ENCODE measurements around the gene NT5C2.
"Not testable (repeated sequence)": the region's sequence is repeated elsewhere in the genome, so short reads cannot be mapped to it uniquely, and the experiment has no call there.

The NT5C2 gene

GRCh38 chr10:103215601-103216000 is 22.5 kb upstream of the NT5C2 start:
- no peak for DNase-seq
- Histone ChIP-seq H3K4me2 (ENCODE audit: low read depth, low read length) (no peak overlapping the region), H2AFZ (ENCODE audit: low read length) (no peak overlapping the region), H3K9me2 (replicated peaks; ENCODE audit: insufficient read depth, low read length) (no peaks in the 10 kb centered on the region), H3K79me2 (ENCODE audit: low read length) (no peaks in the 10 kb centered on the region), H3K4me1 (ENCODE audit: low read length) (no peaks in the 10 kb centered on the region), H3K4me3 (ENCODE audit: low read length) (no peak overlapping the region), H3F3A (ENCODE audit: insufficient read depth, low read length) (no peaks in the 10 kb centered on the region), H4K20me1 (ENCODE audit: insufficient read depth, low read length) (no peaks in the 10 kb centered on the region), H3K27ac (ENCODE audit: low read length) (no peak overlapping the region), H3K9me3 (replicated peaks; ENCODE audit: insufficient read depth, low read length) (no peaks in the 10 kb centered on the region), H3K36me3 (replicated peaks; ENCODE audit: insufficient read depth, low read length) (no peaks in the 10 kb centered on the region), H3K9ac (ENCODE audit: low read length) (no peak overlapping the region), H3K27me3 (replicated peaks; ENCODE audit: insufficient read depth, low read length) (no peaks in the 10 kb centered on the region)
- TF ChIP-seq EZH2phosphoT487 (IDR thresholded peaks at IDR 0.05; ENCODE audit: low read length) (no peak), EZH2 (optimal IDR thresholded peaks at IDR 0.05; ENCODE audit: low read depth, low read length) (no peak), CTCF (IDR thresholded peaks at IDR 0.05; ENCODE audit: low read length) (no peak)

GRCh38 chr10:103210262-103210661 is 17.2 kb upstream of the NT5C2 start:
- not testable (repeated sequence) for H3K9ac ChIP-seq (ENCODE audit: low read length); H3K9me2 ChIP-seq (replicated peaks; ENCODE audit: insufficient read depth, low read length); H4K20me1 ChIP-seq (ENCODE audit: insufficient read depth, low read length); H2AFZ ChIP-seq (ENCODE audit: low read length); H3F3A ChIP-seq (ENCODE audit: insufficient read depth, low read length); H3K4me3 ChIP-seq (ENCODE audit: low read length); H3K36me3 ChIP-seq (replicated peaks; ENCODE audit: insufficient read depth, low read length); H3K4me1 ChIP-seq (ENCODE audit: low read length); H3K9me3 ChIP-seq (replicated peaks; ENCODE audit: insufficient read depth, low read length); H3K79me2 ChIP-seq (ENCODE audit: low read length); DNase-seq; H3K4me2 ChIP-seq (ENCODE audit: low read depth, low read length); H3K27me3 ChIP-seq (replicated peaks; ENCODE audit: insufficient read depth, low read length); H3K27ac ChIP-seq (ENCODE audit: low read length)

- not testable (repeated sequence) for H3K9me2 ChIP-seq (replicated peaks; ENCODE audit: insufficient read depth, low read length); H3K4me2 ChIP-seq (ENCODE audit: low read depth, low read length); H3K27ac ChIP-seq (ENCODE audit: low read length); H3K36me3 ChIP-seq (replicated peaks; ENCODE audit: insufficient read depth, low read length); H3K4me3 ChIP-seq (ENCODE audit: low read length); H3K79me2 ChIP-seq (ENCODE audit: low read length); H4K20me1 ChIP-seq (ENCODE audit: insufficient read depth, low read length); H3F3A ChIP-seq (ENCODE audit: insufficient read depth, low read length); H3K9ac ChIP-seq (ENCODE audit: low read length); H2AFZ ChIP-seq (ENCODE audit: low read length); DNase-seq; H3K9me3 ChIP-seq (replicated peaks; ENCODE audit: insufficient read depth, low read length); H3K4me1 ChIP-seq (ENCODE audit: low read length); H3K27me3 ChIP-seq (replicated peaks; ENCODE audit: insufficient read depth, low read length)
Observed at GRCh38 chr10:103207643-103208042, 14.6 kb upstream of the NT5C2 start.

GRCh38 chr10:103207141-103207540 is 14.1 kb upstream of the NT5C2 start:
- no peaks in the 10 kb centered on the region for H3K9me3 ChIP-seq (replicated peaks; ENCODE audit: insufficient read depth, low read length)
- no peaks in the 10 kb centered on the region for H3K79me2 ChIP-seq (ENCODE audit: low read length)
- no peaks in the 10 kb centered on the region for H3F3A ChIP-seq (ENCODE audit: insufficient read depth, low read length)
- no peak for TF ChIP-seq EZH2 (optimal IDR thresholded peaks at IDR 0.05; ENCODE audit: low read depth, low read length)
- TF ChIP-seq CTCF (IDR thresholded peaks at IDR 0.05; ENCODE audit: low read length), result no peak
- TF ChIP-seq EZH2phosphoT487 (IDR thresholded peaks at IDR 0.05; ENCODE audit: low read length), result no peak
- no peaks in the 10 kb centered on the region for H3K36me3 ChIP-seq (replicated peaks; ENCODE audit: insufficient read depth, low read length)
- no peak for DNase-seq
- H3K9ac ChIP-seq (ENCODE audit: low read length), result no peak overlapping the region
- no peak overlapping the region for H2AFZ ChIP-seq (ENCODE audit: low read length)
- H3K4me3 ChIP-seq (ENCODE audit: low read length), result no peak overlapping the region
- H3K27me3 ChIP-seq (replicated peaks; ENCODE audit: insufficient read depth, low read length), result no peaks in the 10 kb centered on the region
- H3K9me2 ChIP-seq (replicated peaks; ENCODE audit: insufficient read depth, low read length), result no peaks in the 10 kb centered on the region
- H3K27ac ChIP-seq (ENCODE audit: low read length), result no peak overlapping the region
- H4K20me1 ChIP-seq (ENCODE audit: insufficient read depth, low read length), result no peaks in the 10 kb centered on the region
- H3K4me2 ChIP-seq (ENCODE audit: low read depth, low read length), result no peak overlapping the region
- no peaks in the 10 kb centered on the region for H3K4me1 ChIP-seq (ENCODE audit: low read length)

GRCh38 chr10:103206715-103207114 is 13.6 kb upstream of the NT5C2 start:
- not testable (repeated sequence) for H3K27me3 ChIP-seq (replicated peaks; ENCODE audit: insufficient read depth, low read length); H3K36me3 ChIP-seq (replicated peaks; ENCODE audit: insufficient read depth, low read length); H2AFZ ChIP-seq (ENCODE audit: low read length); H3K9me2 ChIP-seq (replicated peaks; ENCODE audit: insufficient read depth, low read length); H3K4me1 ChIP-seq (ENCODE audit: low read length); H3K4me3 ChIP-seq (ENCODE audit: low read length); H3K79me2 ChIP-seq (ENCODE audit: low read length); H3K27ac ChIP-seq (ENCODE audit: low read length); DNase-seq; H3K4me2 ChIP-seq (ENCODE audit: low read depth, low read length); H4K20me1 ChIP-seq (ENCODE audit: insufficient read depth, low read length); H3F3A ChIP-seq (ENCODE audit: insufficient read depth, low read length); H3K9ac ChIP-seq (ENCODE audit: low read length); H3K9me3 ChIP-seq (replicated peaks; ENCODE audit: insufficient read depth, low read length)

- H3K27me3 ChIP-seq (replicated peaks; ENCODE audit: insufficient read depth, low read length); H3K9ac ChIP-seq (ENCODE audit: low read length); H3K4me1 ChIP-seq (ENCODE audit: low read length); H3K79me2 ChIP-seq (ENCODE audit: low read length); H3K4me3 ChIP-seq (ENCODE audit: low read length); H3K9me2 ChIP-seq (replicated peaks; ENCODE audit: insufficient read depth, low read length); H3K36me3 ChIP-seq (replicated peaks; ENCODE audit: insufficient read depth, low read length); H3F3A ChIP-seq (ENCODE audit: insufficient read depth, low read length); H3K4me2 ChIP-seq (ENCODE audit: low read depth, low read length); H2AFZ ChIP-seq (ENCODE audit: low read length); H4K20me1 ChIP-seq (ENCODE audit: insufficient read depth, low read length); H3K9me3 ChIP-seq (replicated peaks; ENCODE audit: insufficient read depth, low read length); DNase-seq; H3K27ac ChIP-seq (ENCODE audit: low read length): not testable (repeated sequence)
Observed at GRCh38 chr10:103205401-103205800, 12.3 kb upstream of the NT5C2 start.
